HG02870 (cell line): ENCODE measurements around the gene KAZN.

ENCODE experiments used
- ATAC-seq: cut with Tn5 transposase; IDR thresholded peaks from one replicate; pipeline ENCODE4 v1.9.1; 2021; ENCODE audit warnings: mild to moderate bottlenecking, moderate library complexity; ENCODE audit not compliant: unreplicated experiment

The KAZN gene

GRCh38 chr1:14784790-14785773 lies 186.6 kb downstream of the KAZN start:
- no peak for ATAC-seq

- no peak for ATAC-seq
Observed at GRCh38 chr1:14786109-14786675, 187.7 kb downstream of the KAZN start.

GRCh38 chr1:14786681-14787080 lies 188.2 kb downstream of the KAZN start:
- no peak for ATAC-seq

GRCh38 chr1:14787604-14788003 lies 189.1 kb downstream of the KAZN start:
- ATAC-seq, result no peak

- ATAC-seq, result no peak
Observed at GRCh38 chr1:14788080-14788479, 189.6 kb downstream of the KAZN start.

GRCh38 chr1:14790982-14791381 lies 192.5 kb downstream of the KAZN start:
- ATAC-seq, result no peak

GRCh38 chr1:14791654-14792053 lies 193.2 kb downstream of the KAZN start:
- ATAC-seq, result no peak

- no peak for ATAC-seq
Observed at GRCh38 chr1:14794136-14794768, 195.8 kb downstream of the KAZN start.

- no peak for ATAC-seq
Observed at GRCh38 chr1:14794906-14795305, 196.4 kb downstream of the KAZN start.

GRCh38 chr1:14795589-14795988 lies 197.1 kb downstream of the KAZN start:
- no peak for ATAC-seq

- ATAC-seq, result no peak
Observed at GRCh38 chr1:14800014-14800413, 201.5 kb downstream of the KAZN start.

GRCh38 chr1:14800500-14801076 lies 202.1 kb downstream of the KAZN start:
- ATAC-seq, result no peak

- no peak for ATAC-seq
Observed at GRCh38 chr1:14803002-14803789, 204.7 kb downstream of the KAZN start.

- no peak for ATAC-seq
Observed at GRCh38 chr1:14804626-14805025, 206.1 kb downstream of the KAZN start.

- ATAC-seq, result no peak
Observed at GRCh38 chr1:14806772-14807171, 208.3 kb downstream of the KAZN start.

- no peak for ATAC-seq
Observed at GRCh38 chr1:14808768-14809167, 210.3 kb downstream of the KAZN start.

GRCh38 chr1:14809191-14809981 lies 210.9 kb downstream of the KAZN start:
- no peak for ATAC-seq

GRCh38 chr1:14810595-14811361 lies 212.3 kb downstream of the KAZN start:
- ATAC-seq, result no peak

- no peak for ATAC-seq
Observed at GRCh38 chr1:14811573-14811972, 213.1 kb downstream of the KAZN start.
